Left ventricle myocardium inferior (tissue), 1 donor: ENCODE measurements around the gene MAST4. TPM values are rescaled to one million over a fixed set of nuclear protein-coding genes. Genes with fewer than 3 reads are reported as not detected.

Source experiments
- DNase-seq: peaks from one replicate; pipeline ENCODE4 v3.0.0-alpha.2; 2020
- H3K27ac ChIP-seq: fragments of 200-600 bp; replicated peaks from 2 replicates; pipeline ENCODE4 v1.8.0; 2021
- H3K27me3 ChIP-seq: fragments of 200-600 bp; 2 replicates; pipeline ENCODE4 v1.8.0; 2021; ENCODE audit warnings: low read depth
- H3K36me3 ChIP-seq: fragments of 200-600 bp; 2 replicates; pipeline ENCODE4 v1.8.0; 2021
- H3K4me1 ChIP-seq: fragments of 200-600 bp; 2 replicates; pipeline ENCODE4 v1.8.0; 2021
- H3K4me3 ChIP-seq: fragments of 200-600 bp; 2 replicates; pipeline ENCODE4 v1.8.0; 2021; ENCODE audit warnings: mild to moderate bottlenecking, moderate library complexity
- H3K9me3 ChIP-seq: fragments of 200-600 bp; replicated peaks from 2 replicates; pipeline ENCODE4 v1.8.0; 2021
- CTCF ChIP-seq: fragments of 200-600 bp; IDR thresholded peaks from 2 replicates; pipeline ENCODE4 v1.8.0; 2021; ENCODE audit warnings: antibody characterized with exemption, mild to moderate bottlenecking, borderline replicate concordance
- intact Hi-C: fragments of 100-400 bp; cut with micrococcal nuclease; formaldehyde crosslinking; loops from one replicate; pipeline ENCODE4 v1.11.0; 2022
- total RNA-seq: library from RNA; stranded (reverse); fragmentation: NEBNext Ultra II Directional; extraction: Animal tissue kit (Norgen Biotek cat#: 25700); gene quantifications from one replicate; pipeline ENCODE4 v1.2.1, GENCODE V29; 2021
- donor health status: DM: no; HTN: yes; CAD: no; lungs with severe emphysema.

The MAST4 gene
- total RNA-seq, 1 donor from 2014 or later: 55.7 TPM

GRCh38 chr5:66728049-66728448, 131.9 kb downstream of the MAST4 start:
- Histone ChIP-seq H3K27ac (no peak overlapping the region), H3K4me1 (no peaks in the 10 kb centered on the region), H3K9me3 (no peaks in the 10 kb centered on the region), H3K27me3 (no peaks in the 10 kb centered on the region), H3K36me3 (no peaks in the 10 kb centered on the region), H3K4me3 (no peak overlapping the region)
- no peak for TF ChIP-seq CTCF
- intact Hi-C loops: no loop called here
- no peak for DNase-seq

GRCh38 chr5:66737096-66737495, 140.9 kb downstream of the MAST4 start:
- no peak for DNase-seq
- TF ChIP-seq CTCF: no peak
- no peaks in the 10 kb centered on the region for H3K9me3 ChIP-seq
- H3K27ac ChIP-seq: no peak overlapping the region
- H3K4me3 ChIP-seq: no peak overlapping the region
- H3K36me3 ChIP-seq: no peaks in the 10 kb centered on the region
- no peaks in the 10 kb centered on the region for H3K27me3 ChIP-seq
- intact Hi-C loops: no loop called here
- peaks cover 37% of the 10 kb centered on the region for H3K4me1 ChIP-seq

GRCh38 chr5:66738136-66738535, 141.9 kb downstream of the MAST4 start:
- DNase-seq: no peak
- Histone ChIP-seq H3K36me3 (no peaks in the 10 kb centered on the region), H3K9me3 (no peaks in the 10 kb centered on the region), H3K4me1 (peaks cover 48% of the 10 kb centered on the region), H3K27ac (no peak overlapping the region), H3K4me3 (no peak overlapping the region), H3K27me3 (no peaks in the 10 kb centered on the region)
- intact Hi-C loops: no loop called here
- TF ChIP-seq CTCF: no peak

GRCh38 chr5:66739021-66739420, 142.8 kb downstream of the MAST4 start:
- Histone ChIP-seq H3K36me3 (no peaks in the 10 kb centered on the region), H3K27me3 (no peaks in the 10 kb centered on the region), H3K27ac (no peak overlapping the region), H3K4me1 (peaks cover 57% of the 10 kb centered on the region), H3K9me3 (no peaks in the 10 kb centered on the region), H3K4me3 (no peak overlapping the region)
- TF ChIP-seq CTCF: no peak
- intact Hi-C loops: no loop called here
- DNase-seq: no peak

GRCh38 chr5:66739951-66740350, 143.8 kb downstream of the MAST4 start:
- intact Hi-C loops: no loop called here
- H3K27me3 ChIP-seq: no peaks in the 10 kb centered on the region
- H3K4me1 ChIP-seq: peaks cover 64% of the 10 kb centered on the region
- peak overlapping the region; percentile 41 for H3K27ac ChIP-seq
- H3K9me3 ChIP-seq: no peaks in the 10 kb centered on the region
- no peak overlapping the region for H3K4me3 ChIP-seq
- no peak for DNase-seq
- H3K36me3 ChIP-seq: no peaks in the 10 kb centered on the region
- TF ChIP-seq CTCF: no peak

- Histone ChIP-seq H3K9me3 (no peaks in the 10 kb centered on the region), H3K36me3 (no peaks in the 10 kb centered on the region), H3K4me1 (peaks cover 64% of the 10 kb centered on the region), H3K4me3 (no peak overlapping the region), H3K27me3 (no peaks in the 10 kb centered on the region), H3K27ac (peak overlapping the region; percentile 77)
- no peak for DNase-seq
- no peak for TF ChIP-seq CTCF
- intact Hi-C loops: no loop called here
Measured at GRCh38 chr5:66741394-66741793, 145.2 kb downstream of the MAST4 start.
